Keratinocyte (primary cell): Measurements from ENCODE around the gene MRPL3. TPM values are rescaled to one million over a fixed set of nuclear protein-coding genes. Genes with fewer than 3 reads are reported as not detected.

Source experiments
- DNase-seq: peaks from one replicate; pipeline ENCODE4 v3.0.0-alpha.2; 2011; ENCODE audit warnings: low read depth, missing footprints, low spot score
- FAIRE-seq: peaks from 2 replicates; lab custom pipeline; 2011; peaks lifted over from hg19 to GRCh38; lab: Jason Lieb, UNC
- H2AFZ ChIP-seq: 2 replicates; pipeline ENCODE4 v1.6.0; 2012; ENCODE audit warnings: low read length, control low read depth, inconsistent platforms; ENCODE audit not compliant: control insufficient read depth
- H3K27ac ChIP-seq: 2 replicates; pipeline ENCODE4 v1.5.1; 2011; ENCODE audit warnings: low read length; ENCODE audit not compliant: control insufficient read depth, insufficient read depth
- H3K27me3 ChIP-seq: 3 replicates; pipeline ENCODE4 v1.6.0; 2011; ENCODE audit warnings: low read length; ENCODE audit not compliant: control insufficient read depth, insufficient read depth; ENCODE audit errors: extremely low read depth
- H3K36me3 ChIP-seq, 2 experiments: 2 replicates in 1 of 2; 3 replicates in 1 of 2; pipeline ENCODE4 v1.5.1; 2011; ENCODE audit warnings: low read length in 2 of 2, mild to moderate bottlenecking in 1 of 2; ENCODE audit not compliant: control insufficient read depth in 2 of 2, insufficient read depth in 2 of 2; ENCODE audit errors: extremely low read depth in 1 of 2
- H3K4me1 ChIP-seq: 3 replicates; pipeline ENCODE4 v1.5.1; 2011; ENCODE audit warnings: low read length; ENCODE audit not compliant: control insufficient read depth, insufficient read depth; ENCODE audit errors: extremely low read depth
- H3K4me2 ChIP-seq: 3 replicates; pipeline ENCODE4 v1.6.0; 2011; ENCODE audit warnings: low read depth, low read length; ENCODE audit not compliant: control insufficient read depth, insufficient read depth; ENCODE audit errors: extremely low read depth
- H3K4me3 ChIP-seq, 3 experiments: fragments of 200-600 bp in 1 of 3; sonication (generic) in 1 of 3; 2 replicates in 2 of 3; 3 replicates in 1 of 3; pipeline ENCODE4 v1.5.1; 2011 to 2016; ENCODE audit warnings: low read length in 3 of 3, mild to moderate bottlenecking in 3 of 3, control low read depth in 2 of 3, inconsistent platforms in 1 of 3, low read depth in 1 of 3, mixed read lengths in 1 of 3, mixed run types in 1 of 3, moderate library complexity in 1 of 3; ENCODE audit not compliant: control insufficient read depth in 2 of 3, insufficient read depth in 2 of 3; ENCODE audit errors: extremely low read depth in 1 of 3
- H3K79me2 ChIP-seq: 2 replicates; pipeline ENCODE4 v1.6.0; 2012; ENCODE audit warnings: low read length; ENCODE audit not compliant: control insufficient read depth, insufficient read depth
- H3K9ac ChIP-seq: 3 replicates; pipeline ENCODE4 v1.6.0; 2011; ENCODE audit warnings: low read length; ENCODE audit not compliant: control insufficient read depth, insufficient read depth; ENCODE audit errors: extremely low read depth
- H3K9me1 ChIP-seq: 3 replicates; pipeline ENCODE4 v1.6.0; 2011; ENCODE audit warnings: low read length; ENCODE audit not compliant: control insufficient read depth, insufficient read depth; ENCODE audit errors: extremely low read depth
- H3K9me3 ChIP-seq: 2 replicates; pipeline ENCODE4 v1.5.1; 2012; ENCODE audit warnings: low read depth, low read length; ENCODE audit not compliant: control insufficient read depth
- H4K20me1 ChIP-seq: 3 replicates; pipeline ENCODE4 v1.6.0; 2011; ENCODE audit warnings: low read length; ENCODE audit not compliant: control insufficient read depth, insufficient read depth; ENCODE audit errors: extremely low read depth
- CTCF ChIP-seq, 3 experiments: IDR thresholded peaks in 1 of 3; conservative IDR thresholded peaks in 1 of 3; optimal IDR thresholded peaks in 1 of 3; 2 replicates in 2 of 3; 3 replicates in 1 of 3; pipeline versions ENCODE3 to v1.5.1; 2011; ENCODE audit warnings: low read length in 3 of 3, mild to moderate bottlenecking in 3 of 3, moderate library complexity in 2 of 3, control low read depth in 1 of 3, inconsistent platforms in 1 of 3; ENCODE audit not compliant: insufficient read depth in 2 of 3; ENCODE audit errors: extremely low read depth in 1 of 3
- EZH2 ChIP-seq: IDR thresholded peaks from one replicate; pipeline ENCODE4 v1.6.1; 2012; ENCODE audit warnings: inconsistent platforms, mild to moderate bottlenecking, low read length, moderate library complexity
- dilution Hi-C: fragments of 300-500 bp; cut with MboI; formaldehyde crosslinking; loops from one replicate; pipeline ENCODE4 v1.7.0; 2020; ENCODE audit warnings: low sequenced_read_pairs; ENCODE audit not compliant: extremely low pct_ligation_motif_present
- polyA minus RNA-seq, 3 experiments: library from RNA; depleted of rRNA, polyadenylated mRNA; stranded (reverse); fragments of >200 nt; gene quantifications; 1 replicate in 1 of 3; 2 replicates in 1 of 3; 3 replicates in 1 of 3; pipeline ENCODE4 v1.2.3, GENCODE V29; 2011
- polyA plus RNA-seq, 5 experiments: library from polyadenylated mRNA; depleted of rRNA in 3 of 5; stranded (reverse) in 3 of 5; stranded (forward) in 1 of 5; unstranded in 1 of 5; fragments of >200 nt; gene quantifications; 1 replicate in 1 of 5; 2 replicates in 3 of 5; 3 replicates in 1 of 5; pipeline versions ENCODE4 v1.2.1 to v1.2.3, GENCODE V29; 2011 to 2012; ENCODE audit warnings: missing spikeins in 2 of 5, low read depth in 1 of 5, low replicate concordance in 1 of 5

The MRPL3 gene
- polyA plus RNA-seq: 122 to 228 TPM (median 124 TPM) in 3 replicates
- 42.8 TPM for polyA plus RNA-seq (2011; ENCODE audit: low read depth)
- 142 and 303 TPM in 2 replicates for polyA plus RNA-seq (2011; cell fraction: cytosol; rRNA removed)
- 116 and 135 TPM in 2 replicates for polyA plus RNA-seq (2011; cell fraction: nucleus; rRNA removed)
- 54.8 and 92.0 TPM in 2 replicates for polyA plus RNA-seq (2012; ENCODE audit: low replicate concordance)
- polyA minus RNA-seq: 55.4 to 143 TPM (median 73.3 TPM) in 3 replicates
- polyA minus RNA-seq (2011; cell fraction: cytosol; rRNA and poly(A)+ RNA removed): 66.8 TPM
- 40.8 and 46.4 TPM in 2 replicates for polyA minus RNA-seq (2011; cell fraction: nucleus; rRNA and poly(A)+ RNA removed)

GRCh38 chr3:131502530-131503319 lies at the start of gene MRPL3:
TSS of gene MRPL3 (minus strand) at chr3:131502971. CDS start at chr3:131502821, 150 bp downstream.
- Histone ChIP-seq H3K4me1 (peaks cover 14% of the 10 kb centered on the region), H3K9ac (peak within 1 kb of the TSS; percentile 94), H3K4me2 (peak within 1 kb of the TSS; percentile 88), H3K9me1 (no peaks in the 10 kb centered on the region), H3K27me3 (no peaks in the 10 kb centered on the region), H3K4me3 (peak within 1 kb of the TSS; percentile 60 to 99 (median 90)), H3K79me2 (peaks cover 28% of the 10 kb centered on the region), H3K27ac (peak within 1 kb of the TSS; percentile 83), H3K9me3 (no peaks in the 10 kb centered on the region), H4K20me1 (no peaks in the 10 kb centered on the region), H3K36me3 (peaks cover 0 to 9% of the 10 kb centered on the region in 2 experiments), H2AFZ (peak within 1 kb of the TSS; percentile 98)
- FAIRE-seq (no peak), DNase-seq (peak; percentile 15)
- TF ChIP-seq EZH2 (no peak), CTCF (optimal IDR thresholded peaks at IDR 0.05 in 1 of 3, IDR thresholded peaks at IDR 0.05 in 1 of 3, conservative IDR thresholded peaks at IDR 0.05 in 1 of 3; ENCODE audit: extremely low read depth in 1 of 3, insufficient read depth in 2 of 3, low read length in 3 of 3) (no peak)
- dilution Hi-C loops: no loop called here

- DNase-seq: no peak
- dilution Hi-C loops: no loop called here
These were observed 49.0 kb upstream of the MRPL3 start for GRCh38 chr3:131551761-131552160.

More at GRCh38 chr3:131551761-131552160, 49.0 kb upstream of the MRPL3 start:
- Histone ChIP-seq H3K9me1 (no peaks in the 10 kb centered on the region), H3K4me1 (no peaks in the 10 kb centered on the region), H3K27ac (no peak overlapping the region), H4K20me1 (no peaks in the 10 kb centered on the region), H3K27me3 (no peaks in the 10 kb centered on the region), H3K9me3 (no peaks in the 10 kb centered on the region), H3K9ac (no peak overlapping the region), H3K4me2 (no peak overlapping the region), H2AFZ (no peak overlapping the region), H3K36me3 (no peaks in the 10 kb centered on the region), H3K79me2 (no peaks in the 10 kb centered on the region), H3K4me3 (no peak overlapping the region)
- FAIRE-seq: no peak
- TF ChIP-seq CTCF (optimal IDR thresholded peaks at IDR 0.05 in 1 of 3, IDR thresholded peaks at IDR 0.05 in 1 of 3, conservative IDR thresholded peaks at IDR 0.05 in 1 of 3; ENCODE audit: extremely low read depth in 1 of 3, insufficient read depth in 2 of 3, low read length in 3 of 3) (no peak), EZH2 (no peak)
